BLaER1 (cell line): Measurements from ENCODE around the gene SNAPIN.

ENCODE experiments used
- H3K27ac ChIP-seq: shearing (Covaris generic); formaldehyde crosslinking; 2 replicates; pipeline ENCODE4 v1.8.1; 2022
- H3K27me3 ChIP-seq: shearing (Covaris generic); formaldehyde crosslinking; 2 replicates; pipeline ENCODE4 v1.8.1; 2022
- H3K36me3 ChIP-seq: shearing (Covaris generic); formaldehyde crosslinking; 2 replicates; pipeline ENCODE4 v1.8.1; 2022
- H3K4me1 ChIP-seq: shearing (Covaris generic); formaldehyde crosslinking; 2 replicates; pipeline ENCODE4 v1.8.1; 2022
- H3K4me2 ChIP-seq: shearing (Covaris generic); formaldehyde crosslinking; 2 replicates; pipeline ENCODE4 v1.8.1; 2022
- H3K4me3 ChIP-seq: shearing (Covaris generic); formaldehyde crosslinking; 2 replicates; pipeline ENCODE4 v1.8.1; 2022
- H3K9ac ChIP-seq: shearing (Covaris generic); formaldehyde crosslinking; 2 replicates; pipeline ENCODE4 v1.8.1; 2022
- H3K9me3 ChIP-seq: shearing (Covaris generic); formaldehyde crosslinking; 2 replicates; pipeline ENCODE4 v1.8.1; 2022
- H4K20me1 ChIP-seq: shearing (Covaris generic); formaldehyde crosslinking; 2 replicates; pipeline ENCODE4 v1.8.1; 2022
- Cebpa-rat ChIP-seq: shearing (Covaris generic); IDR thresholded peaks from 2 replicates; pipeline ENCODE4 v1.8.1; 2022

The SNAPIN gene

DNA sequence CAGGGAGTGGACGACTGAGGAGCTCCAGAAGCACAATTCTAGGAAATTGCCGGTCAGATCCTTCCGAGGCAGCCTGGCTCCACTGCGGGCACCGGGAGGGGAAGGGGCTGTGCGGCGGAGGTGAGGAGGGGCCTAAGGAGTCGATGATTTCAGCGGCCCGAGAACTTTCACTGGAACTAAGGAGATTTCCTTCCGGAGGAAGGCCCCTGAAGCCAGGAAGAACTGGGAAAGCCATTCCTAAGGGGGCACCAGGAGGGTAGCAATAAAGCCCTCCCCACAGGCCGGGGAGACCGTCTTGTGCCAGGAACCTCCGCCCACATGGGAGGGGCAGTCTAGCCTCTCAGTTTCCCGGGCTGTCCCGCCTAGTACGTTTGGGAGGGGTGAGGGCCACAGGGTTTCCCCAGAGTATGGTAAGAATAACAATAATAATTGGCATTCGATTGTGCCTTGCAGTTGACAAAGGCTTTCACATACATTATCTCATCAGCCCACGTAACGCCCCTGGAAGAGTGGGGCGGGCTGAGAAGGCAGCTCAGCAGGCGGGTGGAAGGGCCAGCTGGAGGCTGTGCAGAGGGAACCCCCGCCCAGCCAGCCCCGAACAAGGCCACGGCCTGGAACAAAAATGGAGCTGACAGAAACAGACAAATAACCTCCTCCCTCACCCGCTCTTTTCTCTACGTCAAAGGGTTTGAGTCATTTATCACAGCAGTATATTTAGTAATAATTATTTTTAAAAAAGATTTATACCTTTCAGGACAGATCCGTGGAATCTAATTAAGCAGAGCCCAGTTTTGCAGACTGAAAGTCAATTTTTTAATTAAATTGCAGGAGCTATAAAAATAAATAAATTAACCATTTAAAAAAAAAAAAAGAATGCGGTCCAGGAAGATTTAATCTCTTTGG lies 39.8 kb downstream of the SNAPIN start:
- H4K20me1 ChIP-seq = no peaks in the 10 kb centered on the region
- H3K27ac ChIP-seq = peak overlapping the region; percentile 50; the same call in 1 of the 2 replicates
- H3K4me3 ChIP-seq = peak overlapping the region; percentile 26; the same call in 1 of the 2 replicates
- no peaks in the 10 kb centered on the region; the same call in 1 of the 2 replicates for H3K27me3 ChIP-seq
- no peaks in the 10 kb centered on the region for H3K36me3 ChIP-seq
- H3K4me2 ChIP-seq = peak overlapping the region; percentile 65
- H3K9me3 ChIP-seq = no peaks in the 10 kb centered on the region
- 0 out of 2 replicates have a peak overlapping the region, but pooled peaks have one; percentile 1 for H3K9ac ChIP-seq
- H3K4me1 ChIP-seq = peaks cover 14% of the 10 kb centered on the region
- TF ChIP-seq Cebpa-rat = no peak

- H3K9ac ChIP-seq = no peak overlapping the region
- no peak overlapping the region for H3K4me2 ChIP-seq
- H3K9me3 ChIP-seq = no peaks in the 10 kb centered on the region
- TF ChIP-seq Cebpa-rat = no peak
- no peak overlapping the region for H3K27ac ChIP-seq
- no peak overlapping the region for H3K4me3 ChIP-seq
- no peaks in the 10 kb centered on the region for H4K20me1 ChIP-seq
- no peaks in the 10 kb centered on the region for H3K36me3 ChIP-seq
- no peaks in the 10 kb centered on the region; the same call in 1 of the 2 replicates for H3K27me3 ChIP-seq
- peaks cover 14% of the 10 kb centered on the region for H3K4me1 ChIP-seq
These were observed 40.6 kb downstream of the SNAPIN start for GRCh38 chr1:153698923-153699714.

- no peak overlapping the region for H3K4me3 ChIP-seq
- TF ChIP-seq Cebpa-rat = no peak
- H4K20me1 ChIP-seq = no peaks in the 10 kb centered on the region
- peaks cover 14% of the 10 kb centered on the region for H3K4me1 ChIP-seq
- H3K4me2 ChIP-seq = no peak overlapping the region
- no peak overlapping the region for H3K27ac ChIP-seq
- H3K9me3 ChIP-seq = no peaks in the 10 kb centered on the region
- H3K36me3 ChIP-seq = no peaks in the 10 kb centered on the region
- no peaks in the 10 kb centered on the region; the same call in 1 of the 2 replicates for H3K27me3 ChIP-seq
- no peak overlapping the region for H3K9ac ChIP-seq
These were observed 41.3 kb downstream of the SNAPIN start for GRCh38 chr1:153699768-153700167.

DNA sequence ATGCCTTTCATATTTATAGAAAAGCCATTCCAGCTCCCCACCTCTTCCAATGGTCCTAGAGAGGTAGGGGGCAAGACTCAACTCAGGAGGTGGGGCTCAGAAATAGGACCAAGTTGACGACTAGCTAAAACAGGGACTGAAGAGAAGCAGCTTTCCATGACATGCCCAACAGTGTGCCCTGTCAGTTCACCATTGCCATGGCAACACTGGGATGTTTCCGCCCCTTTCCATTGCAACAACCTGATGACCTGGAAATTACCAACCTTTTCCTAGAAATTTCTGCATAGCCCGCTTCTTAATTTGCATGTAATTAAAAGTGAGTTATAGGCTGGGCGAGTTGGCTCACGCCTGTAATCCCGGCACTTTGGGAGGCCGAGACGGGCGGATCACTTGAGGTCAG lies 47.0 kb downstream of the SNAPIN start:
- Histone ChIP-seq H3K4me1 (no peaks in the 10 kb centered on the region), H3K4me3 (no peak overlapping the region), H3K27ac (no peak overlapping the region), H4K20me1 (no peaks in the 10 kb centered on the region), H3K9ac (no peak overlapping the region), H3K36me3 (no peaks in the 10 kb centered on the region), H3K27me3 (no peaks in the 10 kb centered on the region), H3K9me3 (no peaks in the 10 kb centered on the region), H3K4me2 (no peak overlapping the region)
- no peak for TF ChIP-seq Cebpa-rat

- no peaks in the 10 kb centered on the region for H4K20me1 ChIP-seq
- no peak for TF ChIP-seq Cebpa-rat
- H3K9me3 ChIP-seq = no peaks in the 10 kb centered on the region
- no peak overlapping the region for H3K4me3 ChIP-seq
- H3K27ac ChIP-seq = no peak overlapping the region
- no peaks in the 10 kb centered on the region for H3K4me1 ChIP-seq
- no peaks in the 10 kb centered on the region for H3K27me3 ChIP-seq
- no peak overlapping the region for H3K9ac ChIP-seq
- no peaks in the 10 kb centered on the region for H3K36me3 ChIP-seq
- H3K4me2 ChIP-seq = no peak overlapping the region
These were observed 52.5 kb downstream of the SNAPIN start for GRCh38 chr1:153711026-153711425.
